Measurements from ENCODE around the gene C10orf71. TPM values are rescaled to one million over a fixed set of nuclear protein-coding genes. Genes with fewer than 3 reads are reported as not detected.

C10orf71 gene
- polyA plus RNA-seq, 1 donor from 2014 or later: not detected

DNA sequence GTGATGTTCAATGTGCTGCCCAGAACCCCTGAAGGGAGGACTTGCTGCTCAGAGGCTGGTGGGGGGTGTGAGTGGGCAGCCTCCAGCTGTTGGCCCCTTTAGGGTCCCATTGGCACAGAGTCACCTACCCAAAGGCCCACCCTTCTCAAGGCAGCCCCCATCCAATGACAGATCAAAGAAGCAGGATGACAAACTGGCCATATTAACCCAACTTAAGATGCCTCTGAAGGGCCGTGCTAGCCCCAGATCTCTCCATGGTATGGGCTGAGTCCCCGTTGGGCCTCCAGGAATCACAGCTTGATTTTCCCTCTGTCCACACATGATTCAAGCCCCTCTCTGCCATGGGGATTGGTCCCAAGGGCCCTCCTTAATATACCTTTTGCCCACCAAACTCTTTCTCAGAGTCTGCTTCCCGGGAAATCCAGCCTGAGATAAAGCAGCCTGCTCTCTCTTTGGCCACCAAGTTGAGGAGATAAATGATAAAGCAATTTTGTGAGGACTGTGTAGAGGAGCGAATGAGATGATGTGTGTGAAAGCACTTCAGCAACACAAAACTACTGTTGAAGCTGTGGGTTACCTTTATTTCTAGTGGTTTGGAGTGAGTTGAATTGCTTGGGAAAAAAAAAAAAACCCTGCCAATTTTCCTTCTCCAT, 38.2 kb upstream of the C10orf71 start:
- no peak overlapping the region for H3K9ac ChIP-seq (ENCODE audit: low read length)
- no peaks in the 10 kb centered on the region for H3K9me2 ChIP-seq (ENCODE audit: insufficient read depth, low read length)
- no peaks in the 10 kb centered on the region for H3K9me3 ChIP-seq (ENCODE audit: low read length)
- no peaks in the 10 kb centered on the region for H4K20me1 ChIP-seq (ENCODE audit: insufficient read depth)
- H3K4me3 ChIP-seq (ENCODE audit: low read length): no peak overlapping the region
- no peaks in the 10 kb centered on the region for H3K36me3 ChIP-seq (ENCODE audit: insufficient read depth, low read length)
- no peaks in the 10 kb centered on the region for H3K27me3 ChIP-seq (ENCODE audit: insufficient read depth, low read depth, low read length)
- H3F3A ChIP-seq (ENCODE audit: insufficient read depth, low read length, poor library complexity, severe bottlenecking): no peaks in the 10 kb centered on the region
- H3K4me2 ChIP-seq (ENCODE audit: low read length): no peak overlapping the region
- no peak for TF ChIP-seq EP300 (conservative IDR thresholded peaks at IDR 0.05; ENCODE audit: poor library complexity, severe bottlenecking)
- no peak for TF ChIP-seq POLR2AphosphoS5 (IDR thresholded peaks at IDR 0.05)
- no peak for TF ChIP-seq EZH2 (IDR thresholded peaks at IDR 0.05; ENCODE audit: borderline replicate concordance, insufficient read depth, low read length, poor library complexity, severe bottlenecking)
- TF ChIP-seq RAD21 (conservative IDR thresholded peaks at IDR 0.05): no peak
- TF ChIP-seq SMC3 (conservative IDR thresholded peaks at IDR 0.05; ENCODE audit: poor library complexity): no peak
- TF ChIP-seq, protein P1, sequence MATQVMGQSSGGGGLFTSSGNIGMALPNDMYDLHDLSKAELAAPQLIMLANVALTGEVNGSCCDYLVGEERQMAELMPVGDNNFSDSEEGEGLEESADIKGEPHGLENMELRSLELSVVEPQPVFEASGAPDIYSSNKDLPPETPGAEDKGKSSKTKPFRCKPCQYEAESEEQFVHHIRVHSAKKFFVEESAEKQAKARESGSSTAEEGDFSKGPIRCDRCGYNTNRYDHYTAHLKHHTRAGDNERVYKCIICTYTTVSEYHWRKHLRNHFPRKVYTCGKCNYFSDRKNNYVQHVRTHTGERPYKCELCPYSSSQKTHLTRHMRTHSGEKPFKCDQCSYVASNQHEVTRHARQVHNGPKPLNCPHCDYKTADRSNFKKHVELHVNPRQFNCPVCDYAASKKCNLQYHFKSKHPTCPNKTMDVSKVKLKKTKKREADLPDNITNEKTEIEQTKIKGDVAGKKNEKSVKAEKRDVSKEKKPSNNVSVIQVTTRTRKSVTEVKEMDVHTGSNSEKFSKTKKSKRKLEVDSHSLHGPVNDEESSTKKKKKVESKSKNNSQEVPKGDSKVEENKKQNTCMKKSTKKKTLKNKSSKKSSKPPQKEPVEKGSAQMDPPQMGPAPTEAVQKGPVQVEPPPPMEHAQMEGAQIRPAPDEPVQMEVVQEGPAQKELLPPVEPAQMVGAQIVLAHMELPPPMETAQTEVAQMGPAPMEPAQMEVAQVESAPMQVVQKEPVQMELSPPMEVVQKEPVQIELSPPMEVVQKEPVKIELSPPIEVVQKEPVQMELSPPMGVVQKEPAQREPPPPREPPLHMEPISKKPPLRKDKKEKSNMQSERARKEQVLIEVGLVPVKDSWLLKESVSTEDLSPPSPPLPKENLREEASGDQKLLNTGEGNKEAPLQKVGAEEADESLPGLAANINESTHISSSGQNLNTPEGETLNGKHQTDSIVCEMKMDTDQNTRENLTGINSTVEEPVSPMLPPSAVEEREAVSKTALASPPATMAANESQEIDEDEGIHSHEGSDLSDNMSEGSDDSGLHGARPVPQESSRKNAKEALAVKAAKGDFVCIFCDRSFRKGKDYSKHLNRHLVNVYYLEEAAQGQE (IDR thresholded peaks at IDR 0.05; ENCODE audit: borderline replicate concordance): no peak
- no peak for TF ChIP-seq TAF1 (IDR thresholded peaks at IDR 0.05; ENCODE audit: low read depth)
- no peak for TF ChIP-seq MXI1 (conservative IDR thresholded peaks at IDR 0.05; ENCODE audit: poor library complexity, severe bottlenecking)
- TF ChIP-seq, protein P2, sequence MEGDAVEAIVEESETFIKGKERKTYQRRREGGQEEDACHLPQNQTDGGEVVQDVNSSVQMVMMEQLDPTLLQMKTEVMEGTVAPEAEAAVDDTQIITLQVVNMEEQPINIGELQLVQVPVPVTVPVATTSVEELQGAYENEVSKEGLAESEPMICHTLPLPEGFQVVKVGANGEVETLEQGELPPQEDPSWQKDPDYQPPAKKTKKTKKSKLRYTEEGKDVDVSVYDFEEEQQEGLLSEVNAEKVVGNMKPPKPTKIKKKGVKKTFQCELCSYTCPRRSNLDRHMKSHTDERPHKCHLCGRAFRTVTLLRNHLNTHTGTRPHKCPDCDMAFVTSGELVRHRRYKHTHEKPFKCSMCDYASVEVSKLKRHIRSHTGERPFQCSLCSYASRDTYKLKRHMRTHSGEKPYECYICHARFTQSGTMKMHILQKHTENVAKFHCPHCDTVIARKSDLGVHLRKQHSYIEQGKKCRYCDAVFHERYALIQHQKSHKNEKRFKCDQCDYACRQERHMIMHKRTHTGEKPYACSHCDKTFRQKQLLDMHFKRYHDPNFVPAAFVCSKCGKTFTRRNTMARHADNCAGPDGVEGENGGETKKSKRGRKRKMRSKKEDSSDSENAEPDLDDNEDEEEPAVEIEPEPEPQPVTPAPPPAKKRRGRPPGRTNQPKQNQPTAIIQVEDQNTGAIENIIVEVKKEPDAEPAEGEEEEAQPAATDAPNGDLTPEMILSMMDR (IDR thresholded peaks at IDR 0.05; ENCODE audit: poor library complexity, severe bottlenecking): no peak
- H3K79me2 ChIP-seq (replicated peaks; ENCODE audit: insufficient read depth, low read length): no peaks in the 10 kb centered on the region
- H3K27ac ChIP-seq (ENCODE audit: low read length): no peak overlapping the region
- H2AFZ ChIP-seq (ENCODE audit: low read depth, low read length): no peak overlapping the region

DNA sequence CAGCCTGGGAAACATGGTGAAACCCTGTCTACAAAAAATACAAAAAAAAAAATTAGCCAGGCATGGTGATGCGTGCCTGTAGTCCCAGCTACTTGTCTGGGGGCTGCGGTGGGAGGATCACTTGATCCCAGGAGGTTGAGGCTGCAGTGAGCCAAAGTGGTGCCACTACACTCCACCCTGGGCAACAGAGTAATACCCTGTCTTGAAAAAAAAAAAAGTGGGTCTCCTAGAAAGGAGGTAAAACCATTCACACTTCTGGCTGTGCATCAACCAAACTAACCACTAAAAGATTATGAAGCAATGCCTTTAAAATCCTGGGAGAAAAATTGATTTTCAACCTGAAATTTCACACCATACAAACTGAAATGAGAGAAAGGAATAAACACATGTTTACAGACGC, 35.4 kb upstream of the C10orf71 start:
- Histone ChIP-seq H3K9me3 (ENCODE audit: low read length) (no peaks in the 10 kb centered on the region), H3K9me2 (ENCODE audit: insufficient read depth, low read length) (no peaks in the 10 kb centered on the region), H3F3A (ENCODE audit: insufficient read depth, low read length, poor library complexity, severe bottlenecking) (no peaks in the 10 kb centered on the region), H3K4me2 (ENCODE audit: low read length) (no peak overlapping the region), H3K27me3 (ENCODE audit: insufficient read depth, low read depth, low read length) (no peaks in the 10 kb centered on the region), H4K20me1 (ENCODE audit: insufficient read depth) (no peaks in the 10 kb centered on the region), H3K79me2 (replicated peaks; ENCODE audit: insufficient read depth, low read length) (no peaks in the 10 kb centered on the region), H3K36me3 (ENCODE audit: insufficient read depth, low read length) (no peaks in the 10 kb centered on the region), H3K9ac (ENCODE audit: low read length) (no peak overlapping the region), H3K4me3 (ENCODE audit: low read length) (no peak overlapping the region), H3K27ac (ENCODE audit: low read length) (no peak overlapping the region), H2AFZ (ENCODE audit: low read depth, low read length) (no peak overlapping the region)
- TF ChIP-seq EZH2 (IDR thresholded peaks at IDR 0.05; ENCODE audit: borderline replicate concordance, insufficient read depth, low read length, poor library complexity, severe bottlenecking) (no peak), MXI1 (conservative IDR thresholded peaks at IDR 0.05; ENCODE audit: poor library complexity, severe bottlenecking) (no peak), RAD21 (conservative IDR thresholded peaks at IDR 0.05) (no peak), POLR2AphosphoS5 (IDR thresholded peaks at IDR 0.05) (no peak), EP300 (conservative IDR thresholded peaks at IDR 0.05; ENCODE audit: poor library complexity, severe bottlenecking) (no peak)
- TF ChIP-seq, protein P2 (IDR thresholded peaks at IDR 0.05; ENCODE audit: poor library complexity, severe bottlenecking): no peak

Data from neural cell (in vitro differentiated cells).